ENCODE results near the gene ZFYVE27.

ZFYVE27 gene

GRCh38 chr10:97798958-97799610 lies 62.2 kb downstream of the ZFYVE27 start:
- no peak for DNase-seq

- DNase-seq, result no peak
Measured at GRCh38 chr10:97800474-97800873, 63.5 kb downstream of the ZFYVE27 start.

GRCh38 chr10:97801422-97801821 lies 64.5 kb downstream of the ZFYVE27 start:
- no peak for DNase-seq

- DNase-seq, result no peak
Measured at GRCh38 chr10:97805096-97805884, 68.4 kb downstream of the ZFYVE27 start.

- no peak for DNase-seq
Measured at GRCh38 chr10:97805949-97806348, 69.0 kb downstream of the ZFYVE27 start.

GRCh38 chr10:97810446-97810845 lies 73.5 kb downstream of the ZFYVE27 start:
- no peak for DNase-seq

Data from stimulated activated CD4-positive, alpha-beta T cell treated with anti-CD3 and anti-CD28 coated beads, Interleukin-4, amount 100 ng/mL, for 1 hour (primary cell).